Testis (tissue), 2 donors: ENCODE measurements around the gene RNF213.

Experiments
- CTCF ChIP-seq, 3 experiments: fragments of 450-650 bp in 2 of 3; fragments of 200-600 bp in 1 of 3; sonication (generic) in 1 of 3; IDR thresholded peaks; one replicate each; pipeline ENCODE4 v1.5.1; 2016 to 2019; ENCODE audit warnings: antibody characterized with exemption in 3 of 3, mild to moderate bottlenecking in 2 of 3, moderate library complexity in 1 of 3
- POLR2A ChIP-seq: fragments of 450-650 bp; IDR thresholded peaks from one replicate; pipeline ENCODE4 v1.6.1; 2017; ENCODE audit warnings: antibody characterized with exemption, mild to moderate bottlenecking, moderate library complexity

- TF ChIP-seq CTCF (IDR thresholded peaks at IDR 0.05), result no peak
- no peak for TF ChIP-seq POLR2A
Observed at GRCh38 chr17:80265205-80266068, 4.8 kb downstream of the RNF213 start.
